ENCODE results near the gene TIMP3. TPM values are rescaled to one million over a fixed set of nuclear protein-coding genes. Genes with fewer than 3 reads are reported as not detected.

The TIMP3 gene
- total and polyA plus RNA-seq, 2 donors (not counting 3 experiments of a cell fraction or from before 2014, with no cell fraction given): 0.22 to 2.0 TPM

DNA sequence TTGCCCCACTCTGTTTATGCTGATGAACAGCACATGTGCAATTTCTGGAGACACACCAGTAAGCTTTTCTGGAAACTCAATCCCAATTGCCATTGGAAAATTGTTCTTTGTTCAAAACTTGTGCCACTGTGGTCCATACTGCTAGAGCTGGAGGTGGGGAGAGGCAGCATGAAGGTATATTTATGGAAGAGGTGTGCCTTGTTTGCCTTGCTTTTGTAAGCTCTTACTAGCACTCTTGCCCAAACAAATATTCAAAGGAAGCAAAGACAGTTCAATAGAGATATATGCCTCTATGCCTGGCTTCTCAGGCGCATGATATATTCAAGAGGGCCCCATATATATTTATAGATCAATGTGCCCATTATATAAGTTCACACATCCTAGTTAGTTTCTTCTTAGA, 42.7 kb downstream of the TIMP3 start:
- Histone ChIP-seq H3K27ac (ENCODE audit: insufficient read depth, low read depth, low read length) (no peak overlapping the region), H3K9ac (replicated peaks; ENCODE audit: extremely low read depth, insufficient read depth, low read length) (no peak overlapping the region), H3K9me1 (replicated peaks; ENCODE audit: control insufficient read depth, extremely low read depth, insufficient read depth, low read length) (no peaks in the 10 kb centered on the region), H3K4me1 (ENCODE audit: control insufficient read depth, extremely low read depth, insufficient read depth, low read length) (no peaks in the 10 kb centered on the region), H3K4me3 (replicated peaks in 1 of 3; ENCODE audit: insufficient read depth in 1 of 3, low read depth in 1 of 3, low read length in 3 of 3) (no peak overlapping the region), H3K27me3 (ENCODE audit: control insufficient read depth in 2 of 2, insufficient read depth in 2 of 2, low read length in 2 of 2) (no peaks in the 10 kb centered on the region), H3K9me3 (replicated peaks; ENCODE audit: control insufficient read depth, insufficient read depth, low read length) (peaks cover 1% of the 10 kb centered on the region), H2AFZ (ENCODE audit: low read depth, low read length) (no peak overlapping the region), H3K79me2 (ENCODE audit: control insufficient read depth, insufficient read depth, low read length) (no peaks in the 10 kb centered on the region), H4K20me1 (replicated peaks; ENCODE audit: control insufficient read depth, extremely low read depth, insufficient read depth, low read length) (no peaks in the 10 kb centered on the region), H3K4me2 (ENCODE audit: insufficient read depth, low read length) (no peak overlapping the region), H3K36me3 (ENCODE audit: control insufficient read depth in 2 of 2, extremely low read depth in 1 of 2, insufficient read depth in 2 of 2, low read length in 2 of 2) (no peaks in the 10 kb centered on the region)
- POLR2A ChIA-PET: no interaction called here
- dilution Hi-C loops (cut with MboI; ENCODE audit: extremely low pct_ligation_motif_present, low sequenced_read_pairs) (no loop called here), intact Hi-C loops (cut with micrococcal nuclease) (no loop called here)
- TF ChIP-seq, protein P1, sequence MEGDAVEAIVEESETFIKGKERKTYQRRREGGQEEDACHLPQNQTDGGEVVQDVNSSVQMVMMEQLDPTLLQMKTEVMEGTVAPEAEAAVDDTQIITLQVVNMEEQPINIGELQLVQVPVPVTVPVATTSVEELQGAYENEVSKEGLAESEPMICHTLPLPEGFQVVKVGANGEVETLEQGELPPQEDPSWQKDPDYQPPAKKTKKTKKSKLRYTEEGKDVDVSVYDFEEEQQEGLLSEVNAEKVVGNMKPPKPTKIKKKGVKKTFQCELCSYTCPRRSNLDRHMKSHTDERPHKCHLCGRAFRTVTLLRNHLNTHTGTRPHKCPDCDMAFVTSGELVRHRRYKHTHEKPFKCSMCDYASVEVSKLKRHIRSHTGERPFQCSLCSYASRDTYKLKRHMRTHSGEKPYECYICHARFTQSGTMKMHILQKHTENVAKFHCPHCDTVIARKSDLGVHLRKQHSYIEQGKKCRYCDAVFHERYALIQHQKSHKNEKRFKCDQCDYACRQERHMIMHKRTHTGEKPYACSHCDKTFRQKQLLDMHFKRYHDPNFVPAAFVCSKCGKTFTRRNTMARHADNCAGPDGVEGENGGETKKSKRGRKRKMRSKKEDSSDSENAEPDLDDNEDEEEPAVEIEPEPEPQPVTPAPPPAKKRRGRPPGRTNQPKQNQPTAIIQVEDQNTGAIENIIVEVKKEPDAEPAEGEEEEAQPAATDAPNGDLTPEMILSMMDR (IDR thresholded peaks at IDR 0.05; ENCODE audit: extremely low read depth in 1 of 2, insufficient read depth in 1 of 2, low read depth in 1 of 2, low read length in 2 of 2): no peak
- TF ChIP-seq, protein P2, sequence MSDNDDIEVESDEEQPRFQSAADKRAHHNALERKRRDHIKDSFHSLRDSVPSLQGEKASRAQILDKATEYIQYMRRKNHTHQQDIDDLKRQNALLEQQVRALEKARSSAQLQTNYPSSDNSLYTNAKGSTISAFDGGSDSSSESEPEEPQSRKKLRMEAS (IDR thresholded peaks at IDR 0.05; ENCODE audit: insufficient read depth, insufficient read length): no peak
- TF ChIP-seq GATA2 (IDR thresholded peaks at IDR 0.05; ENCODE audit: insufficient read depth, insufficient read length, low read depth, low read length) (no peak), MYC (IDR thresholded peaks at IDR 0.05; ENCODE audit: low read depth, low read length) (no peak), FOS (IDR thresholded peaks at IDR 0.05; ENCODE audit: borderline replicate concordance, insufficient read depth, low read length) (no peak), POLR2A (IDR thresholded peaks at IDR 0.05; ENCODE audit: low read depth, low read length) (no peak), EZH2 (IDR thresholded peaks at IDR 0.05; ENCODE audit: borderline replicate concordance, low read depth, low read length, severe bottlenecking) (no peak), JUN (IDR thresholded peaks at IDR 0.05; ENCODE audit: borderline replicate concordance, insufficient read depth, insufficient read length, low read depth) (no peak), POLR2AphosphoS5 (IDR thresholded peaks at IDR 0.05; ENCODE audit: insufficient read depth, low read depth, low read length) (no peak)
- CTCF ChIA-PET: no interaction called here
- no peak for DNase-seq (ENCODE audit: low read depth, low spot score)
- no peak for FAIRE-seq
- no TSS peak for BruUV-seq (replicated peaks)
